ENCODE results near the gene DNHD1. TPM values are rescaled to one million over a fixed set of nuclear protein-coding genes. Genes with fewer than 3 reads are reported as not detected.

The DNHD1 gene
- total RNA-seq, 1 donor from 2014 or later = 7.0 TPM

DNA sequence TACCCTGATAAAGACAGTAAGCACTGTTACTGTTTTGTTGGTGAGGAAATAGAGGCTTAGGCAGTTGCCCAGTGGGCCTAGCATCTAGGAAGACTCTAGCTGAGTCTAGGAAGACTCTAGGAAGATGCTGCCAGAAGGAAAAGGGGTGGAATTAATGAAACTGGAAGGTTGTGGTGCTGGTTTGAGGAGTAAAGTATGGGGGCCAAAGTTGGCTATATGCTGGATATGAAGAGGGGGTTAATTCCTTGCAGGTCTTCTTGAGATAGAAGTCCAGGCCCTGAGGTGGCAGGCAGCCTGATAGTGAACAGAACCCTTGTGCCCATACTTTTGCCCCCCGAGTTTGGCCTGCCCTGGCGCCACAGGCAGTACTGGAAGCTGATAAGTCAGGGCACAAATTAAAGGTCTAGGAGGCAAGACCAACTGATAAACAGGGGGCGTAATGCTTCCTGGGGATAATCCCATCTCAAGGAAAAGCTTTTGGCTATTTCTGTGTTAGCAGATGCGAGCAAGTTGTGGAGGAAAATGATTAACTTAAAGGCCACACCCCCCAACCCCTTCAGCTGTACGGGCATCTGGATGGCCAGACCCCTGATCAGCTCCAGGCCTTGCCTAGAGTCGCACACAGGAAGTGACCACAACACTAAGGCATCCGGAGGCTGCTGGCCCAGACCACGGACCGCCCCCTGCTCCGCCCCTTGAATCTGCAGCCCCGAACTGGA lies 109.5 kb downstream of the DNHD1 start:
- DNase-seq (ENCODE audit: low spot score, unreplicated experiment) = peak; percentile 79
- Mint-ChIP-seq H3K4me1 (ENCODE audit: low read depth) (peaks cover 23% of the 10 kb centered on the region), H3K9me3 (ENCODE audit: low read depth) (no peaks in the 10 kb centered on the region), H3K27ac (peak overlapping the region; percentile 98), H3K36me3 (ENCODE audit: insufficient read depth) (peaks cover 19% of the 10 kb centered on the region), H3K27me3 (no peaks in the 10 kb centered on the region), H3K4me3 (ENCODE audit: low read depth) (peak overlapping the region; percentile 56)
- TF ChIP-seq CTCF (IDR thresholded peaks at IDR 0.05; ENCODE audit: unreplicated experiment) = no peak

DNA sequence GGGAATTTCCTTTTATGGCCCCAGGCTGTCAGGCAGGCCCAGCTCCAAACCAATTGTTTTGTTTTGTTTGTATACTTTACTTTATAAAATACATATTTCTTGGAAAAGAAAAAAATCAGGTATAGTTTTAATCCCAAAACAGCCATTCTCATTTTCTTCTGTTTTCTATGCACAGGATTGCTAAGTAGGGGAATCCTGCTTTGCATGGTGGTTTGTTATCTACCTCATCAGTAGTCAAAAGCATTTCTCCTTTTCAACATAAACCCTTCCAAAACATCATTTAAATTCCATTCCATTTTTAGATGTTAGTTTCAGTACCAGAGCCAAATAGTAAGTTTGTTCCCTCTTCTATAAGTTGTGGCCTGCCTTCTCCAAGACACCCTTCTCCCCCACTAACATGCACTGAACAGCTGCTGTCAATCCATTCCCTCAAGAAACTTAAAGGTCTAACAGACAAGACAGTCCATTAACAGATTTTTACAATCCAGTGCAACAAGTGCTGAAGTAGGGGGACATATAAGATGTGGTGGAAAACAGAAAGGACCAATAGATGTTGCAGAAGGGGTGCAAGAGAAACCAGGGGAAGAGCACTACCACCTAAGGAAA lies 110.2 kb downstream of the DNHD1 start:
- Mint-ChIP-seq H3K36me3 (ENCODE audit: insufficient read depth) (peaks cover 19% of the 10 kb centered on the region), H3K27ac (peak overlapping the region; percentile 98), H3K4me1 (ENCODE audit: low read depth) (peaks cover 23% of the 10 kb centered on the region), H3K27me3 (no peaks in the 10 kb centered on the region), H3K9me3 (ENCODE audit: low read depth) (no peaks in the 10 kb centered on the region), H3K4me3 (ENCODE audit: low read depth) (peak overlapping the region; percentile 25)
- no peak for TF ChIP-seq CTCF (IDR thresholded peaks at IDR 0.05; ENCODE audit: unreplicated experiment)
- no peak for DNase-seq (ENCODE audit: low spot score, unreplicated experiment)

DNA sequence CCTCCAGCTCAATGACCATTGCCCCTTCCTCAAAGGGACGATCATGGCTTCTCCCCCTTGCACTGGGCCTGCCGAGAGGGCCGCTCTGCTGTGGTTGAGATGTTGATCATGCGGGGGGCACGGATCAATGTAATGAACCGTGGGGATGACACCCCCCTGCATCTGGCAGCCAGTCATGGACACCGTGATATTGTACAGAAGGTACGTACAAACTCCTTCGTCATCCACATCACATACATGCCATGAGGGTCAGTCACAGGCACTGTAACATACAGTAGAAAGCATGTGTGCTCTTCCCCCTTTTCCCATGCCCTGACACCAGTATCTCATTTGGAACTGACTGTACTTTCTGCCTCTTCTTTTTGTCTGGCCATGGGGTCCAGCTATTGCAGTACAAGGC lies 110.9 kb downstream of the DNHD1 start:
- Mint-ChIP-seq H3K4me3 (ENCODE audit: low read depth) (no peak overlapping the region), H3K4me1 (ENCODE audit: low read depth) (peaks cover 23% of the 10 kb centered on the region), H3K36me3 (ENCODE audit: insufficient read depth) (peaks cover 19% of the 10 kb centered on the region), H3K27ac (peak overlapping the region; percentile 98), H3K9me3 (ENCODE audit: low read depth) (no peaks in the 10 kb centered on the region), H3K27me3 (no peaks in the 10 kb centered on the region)
- DNase-seq (ENCODE audit: low spot score, unreplicated experiment) = no peak
- TF ChIP-seq CTCF (IDR thresholded peaks at IDR 0.05; ENCODE audit: unreplicated experiment) = no peak

DNA sequence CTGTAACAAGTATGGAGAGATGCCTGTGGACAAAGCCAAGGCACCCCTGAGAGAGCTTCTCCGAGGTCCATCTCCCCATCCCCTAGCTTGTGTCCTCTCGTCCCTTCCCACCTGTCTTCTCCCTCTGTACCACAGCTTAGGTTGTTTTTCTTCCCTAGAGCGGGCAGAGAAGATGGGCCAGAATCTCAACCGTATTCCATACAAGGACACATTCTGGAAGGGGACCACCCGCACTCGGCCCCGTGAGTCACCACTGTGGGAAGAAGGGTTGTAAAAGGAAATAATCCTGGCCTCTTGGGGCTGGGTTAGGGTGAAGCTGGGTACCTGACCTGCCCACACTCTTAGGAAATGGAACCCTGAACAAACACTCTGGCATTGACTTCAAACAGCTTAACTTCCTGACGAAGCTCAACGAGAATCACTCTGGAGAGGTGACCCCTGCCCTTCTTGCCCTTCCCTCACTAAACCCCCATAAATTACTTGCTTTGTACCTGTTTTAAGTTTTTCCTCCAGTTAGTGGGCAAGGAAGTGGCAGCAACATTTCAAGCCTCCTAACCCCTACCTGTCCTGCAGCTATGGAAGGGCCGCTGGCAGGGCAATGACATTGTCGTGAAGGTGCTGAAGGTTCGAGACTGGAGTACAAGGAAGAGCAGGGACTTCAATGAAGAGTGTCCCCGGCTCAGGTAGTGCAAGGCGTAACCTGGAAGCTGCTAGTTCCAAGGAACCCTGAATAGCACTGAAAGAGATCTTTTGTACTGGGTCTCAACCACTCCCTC lies 111.8 kb downstream of the DNHD1 start:
- TF ChIP-seq CTCF (IDR thresholded peaks at IDR 0.05; ENCODE audit: unreplicated experiment) = no peak
- Mint-ChIP-seq H3K4me1 (ENCODE audit: low read depth) (peaks cover 23% of the 10 kb centered on the region), H3K9me3 (ENCODE audit: low read depth) (no peaks in the 10 kb centered on the region), H3K27me3 (no peaks in the 10 kb centered on the region), H3K27ac (peak overlapping the region; percentile 75), H3K36me3 (ENCODE audit: insufficient read depth) (peaks cover 19% of the 10 kb centered on the region), H3K4me3 (ENCODE audit: low read depth) (no peak overlapping the region)
- DNase-seq (ENCODE audit: low spot score, unreplicated experiment) = no peak

DNA sequence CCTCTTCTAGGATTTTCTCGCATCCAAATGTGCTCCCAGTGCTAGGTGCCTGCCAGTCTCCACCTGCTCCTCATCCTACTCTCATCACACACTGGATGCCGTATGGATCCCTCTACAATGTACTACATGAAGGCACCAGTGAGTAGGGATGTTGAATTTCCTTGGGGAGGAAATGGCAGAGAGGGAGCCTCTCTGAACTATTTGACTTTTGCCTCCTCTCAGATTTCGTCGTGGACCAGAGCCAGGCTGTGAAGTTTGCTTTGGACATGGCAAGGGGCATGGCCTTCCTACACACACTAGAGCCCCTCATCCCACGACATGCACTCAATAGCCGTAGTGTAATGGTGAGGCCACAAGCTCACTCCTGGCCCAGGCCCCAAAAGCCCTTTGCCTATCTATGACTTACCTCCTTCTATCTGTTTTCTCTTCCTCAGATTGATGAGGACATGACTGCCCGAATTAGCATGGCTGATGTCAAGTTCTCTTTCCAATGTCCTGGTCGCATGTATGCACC lies 112.5 kb downstream of the DNHD1 start:
- Mint-ChIP-seq H3K27ac (peak overlapping the region; percentile 92), H3K9me3 (ENCODE audit: low read depth) (no peaks in the 10 kb centered on the region), H3K27me3 (no peaks in the 10 kb centered on the region), H3K4me3 (ENCODE audit: low read depth) (peak overlapping the region; percentile 52), H3K4me1 (ENCODE audit: low read depth) (peaks cover 23% of the 10 kb centered on the region), H3K36me3 (ENCODE audit: insufficient read depth) (peaks cover 19% of the 10 kb centered on the region)
- DNase-seq (ENCODE audit: low spot score, unreplicated experiment) = no peak
- no peak for TF ChIP-seq CTCF (IDR thresholded peaks at IDR 0.05; ENCODE audit: unreplicated experiment)

Data from progenitor cell of endocrine pancreas (in vitro differentiated cells).